Measurements from ENCODE around the gene SLC9A6.

SLC9A6 gene

GRCh38 chrX:136045008-136045407 lies 59.8 kb downstream of the SLC9A6 start:
- ATAC-seq (ENCODE audit: insufficient read depth, low read depth): no peak
- Histone ChIP-seq H3K9me3 (ENCODE audit: insufficient read depth, low read length, severe bottlenecking) (no peaks in the 10 kb centered on the region), H3K79me2 (ENCODE audit: insufficient read depth, low read length) (no peaks in the 10 kb centered on the region), H4K20me1 (ENCODE audit: insufficient read depth, low read length) (no peaks in the 10 kb centered on the region), H3K27me3 (ENCODE audit: insufficient read depth, low read length, poor library complexity) (no peaks in the 10 kb centered on the region), H3K4me2 (ENCODE audit: insufficient read depth, low read length) (no peak overlapping the region), H3K4me3 (ENCODE audit: low read depth in 1 of 2, low read length in 2 of 2) (no peak overlapping the region), H3K27ac (ENCODE audit: low read length) (no peak overlapping the region), H3K4me1 (ENCODE audit: insufficient read depth, low read length) (no peaks in the 10 kb centered on the region), H3K9ac (ENCODE audit: low read depth, low read length) (no peak overlapping the region), H3K36me3 (ENCODE audit: insufficient read depth, low read length) (peaks cover 3% of the 10 kb centered on the region; the same call in 1 of the 2 replicates), H2AFZ (ENCODE audit: low read depth, low read length) (no peak overlapping the region)
- DNase-seq: no peak
- no peak for TF ChIP-seq EZH2 (IDR thresholded peaks at IDR 0.05; ENCODE audit: borderline replicate concordance, low read depth, low read length, severe bottlenecking)
- TF ChIP-seq, protein P1, sequence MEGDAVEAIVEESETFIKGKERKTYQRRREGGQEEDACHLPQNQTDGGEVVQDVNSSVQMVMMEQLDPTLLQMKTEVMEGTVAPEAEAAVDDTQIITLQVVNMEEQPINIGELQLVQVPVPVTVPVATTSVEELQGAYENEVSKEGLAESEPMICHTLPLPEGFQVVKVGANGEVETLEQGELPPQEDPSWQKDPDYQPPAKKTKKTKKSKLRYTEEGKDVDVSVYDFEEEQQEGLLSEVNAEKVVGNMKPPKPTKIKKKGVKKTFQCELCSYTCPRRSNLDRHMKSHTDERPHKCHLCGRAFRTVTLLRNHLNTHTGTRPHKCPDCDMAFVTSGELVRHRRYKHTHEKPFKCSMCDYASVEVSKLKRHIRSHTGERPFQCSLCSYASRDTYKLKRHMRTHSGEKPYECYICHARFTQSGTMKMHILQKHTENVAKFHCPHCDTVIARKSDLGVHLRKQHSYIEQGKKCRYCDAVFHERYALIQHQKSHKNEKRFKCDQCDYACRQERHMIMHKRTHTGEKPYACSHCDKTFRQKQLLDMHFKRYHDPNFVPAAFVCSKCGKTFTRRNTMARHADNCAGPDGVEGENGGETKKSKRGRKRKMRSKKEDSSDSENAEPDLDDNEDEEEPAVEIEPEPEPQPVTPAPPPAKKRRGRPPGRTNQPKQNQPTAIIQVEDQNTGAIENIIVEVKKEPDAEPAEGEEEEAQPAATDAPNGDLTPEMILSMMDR (IDR thresholded peaks at IDR 0.05; ENCODE audit: borderline replicate concordance, extremely low read depth, low read length, poor library complexity, severe bottlenecking): no peak

DNA sequence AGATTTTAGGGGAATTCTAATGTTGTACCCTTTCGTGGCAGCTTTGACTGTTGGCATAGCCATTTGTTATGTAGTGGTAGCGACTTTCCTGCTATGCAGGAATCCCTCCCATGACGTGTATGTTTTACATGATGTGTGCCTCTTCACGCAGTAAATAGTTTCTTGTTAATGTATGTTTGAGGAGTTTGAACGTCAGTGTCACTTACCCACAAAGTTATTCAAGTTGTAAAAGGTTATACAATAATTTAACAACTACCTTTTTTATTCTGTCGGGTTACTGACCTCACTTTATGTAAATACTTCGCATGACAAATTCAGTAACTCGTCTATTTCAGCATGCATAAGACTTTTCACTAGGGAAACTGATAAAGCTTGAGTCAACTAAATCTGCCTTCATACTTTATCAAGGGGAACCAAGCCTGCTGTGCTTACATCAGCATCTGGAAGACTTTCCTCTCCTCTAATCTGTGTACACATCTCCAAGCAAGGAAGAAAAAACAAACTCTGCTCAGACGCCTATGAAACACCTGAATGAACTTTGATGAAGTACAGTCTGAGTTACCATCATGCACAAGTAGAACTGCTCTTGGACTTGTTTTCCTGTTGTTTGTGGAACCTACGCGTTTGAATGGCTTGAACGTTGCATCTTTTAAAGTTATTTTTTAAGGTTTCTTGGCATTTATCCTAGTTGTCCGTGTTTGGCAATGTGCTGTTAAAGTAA lies 61.2 kb downstream of the SLC9A6 start:
- Histone ChIP-seq H3K4me3 (ENCODE audit: low read depth in 1 of 2, low read length in 2 of 2) (no peak overlapping the region), H2AFZ (ENCODE audit: low read depth, low read length) (no peak overlapping the region), H3K79me2 (ENCODE audit: insufficient read depth, low read length) (no peaks in the 10 kb centered on the region), H4K20me1 (ENCODE audit: insufficient read depth, low read length) (no peaks in the 10 kb centered on the region), H3K9me3 (ENCODE audit: insufficient read depth, low read length, severe bottlenecking) (no peaks in the 10 kb centered on the region), H3K9ac (ENCODE audit: low read depth, low read length) (no peak overlapping the region), H3K36me3 (ENCODE audit: insufficient read depth, low read length) (peaks cover 3% of the 10 kb centered on the region; the same call in 1 of the 2 replicates), H3K4me1 (ENCODE audit: insufficient read depth, low read length) (no peaks in the 10 kb centered on the region), H3K4me2 (ENCODE audit: insufficient read depth, low read length) (no peak overlapping the region), H3K27ac (ENCODE audit: low read length) (no peak overlapping the region), H3K27me3 (ENCODE audit: insufficient read depth, low read length, poor library complexity) (no peaks in the 10 kb centered on the region)
- no peak for TF ChIP-seq EZH2 (IDR thresholded peaks at IDR 0.05; ENCODE audit: borderline replicate concordance, low read depth, low read length, severe bottlenecking)
- TF ChIP-seq, protein P1 (IDR thresholded peaks at IDR 0.05; ENCODE audit: borderline replicate concordance, extremely low read depth, low read length, poor library complexity, severe bottlenecking): no peak
- ATAC-seq (ENCODE audit: insufficient read depth, low read depth) (no peak), DNase-seq (no peak)

DNA sequence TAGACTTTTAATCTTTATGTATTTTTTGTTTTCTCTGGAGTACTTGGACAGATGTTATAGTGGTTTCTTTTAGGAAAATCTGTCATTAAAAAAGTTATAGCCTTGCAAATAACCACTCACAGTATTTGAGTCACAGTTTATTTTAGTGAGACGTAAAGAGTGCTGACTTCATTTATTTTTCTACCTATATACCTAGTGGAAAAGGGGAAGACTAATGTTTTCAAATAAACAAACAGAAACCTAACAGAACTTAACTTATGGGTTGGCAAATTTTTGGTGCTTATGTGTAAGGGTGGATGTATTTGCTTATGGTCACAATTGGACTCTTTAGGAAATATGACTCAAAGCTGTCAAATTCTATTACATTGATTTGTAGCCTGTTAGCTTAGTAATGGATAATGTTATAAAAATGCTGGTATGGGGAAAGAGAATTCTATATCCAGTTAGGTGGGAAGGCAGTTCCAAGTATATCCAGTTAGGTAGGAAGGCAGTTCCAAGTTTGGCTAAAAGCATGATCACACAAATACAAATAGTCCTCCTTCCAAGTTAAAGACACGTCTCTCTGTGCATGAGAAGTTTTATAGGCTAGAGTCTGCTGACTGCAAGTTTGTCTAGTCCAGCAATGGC lies 61.9 kb downstream of the SLC9A6 start:
- H2AFZ ChIP-seq (ENCODE audit: low read depth, low read length): no peak overlapping the region
- no peak overlapping the region for H3K4me2 ChIP-seq (ENCODE audit: insufficient read depth, low read length)
- H3K79me2 ChIP-seq (ENCODE audit: insufficient read depth, low read length): no peaks in the 10 kb centered on the region
- H4K20me1 ChIP-seq (ENCODE audit: insufficient read depth, low read length): no peaks in the 10 kb centered on the region
- ATAC-seq (ENCODE audit: insufficient read depth, low read depth): no peak
- H3K4me1 ChIP-seq (ENCODE audit: insufficient read depth, low read length): no peaks in the 10 kb centered on the region
- H3K9ac ChIP-seq (ENCODE audit: low read depth, low read length): no peak overlapping the region
- DNase-seq: no peak
- TF ChIP-seq, protein P1 (IDR thresholded peaks at IDR 0.05; ENCODE audit: borderline replicate concordance, extremely low read depth, low read length, poor library complexity, severe bottlenecking): no peak
- TF ChIP-seq EZH2 (IDR thresholded peaks at IDR 0.05; ENCODE audit: borderline replicate concordance, low read depth, low read length, severe bottlenecking): no peak
- no peak overlapping the region for H3K27ac ChIP-seq (ENCODE audit: low read length)
- no peaks in the 10 kb centered on the region for H3K9me3 ChIP-seq (ENCODE audit: insufficient read depth, low read length, severe bottlenecking)
- H3K27me3 ChIP-seq (ENCODE audit: insufficient read depth, low read length, poor library complexity): no peaks in the 10 kb centered on the region
- H3K36me3 ChIP-seq (ENCODE audit: insufficient read depth, low read length): peaks cover 3% of the 10 kb centered on the region; the same call in 1 of the 2 replicates
- no peak overlapping the region for H3K4me3 ChIP-seq (ENCODE audit: low read depth in 1 of 2, low read length in 2 of 2)
